WERI-Rb-1 (cell line): Measurements from ENCODE around the gene TNRC6B.

Experiments used
- DNase-seq: peaks from one replicate; pipeline ENCODE4 v3.0.0-alpha.2; 2020
- H3K27ac ChIP-seq: fragments of 250-450 bp; sonication (Bioruptor Pico); 2 replicates; pipeline ENCODE4 v1.5.1; 2020; ENCODE audit warnings: mild to moderate bottlenecking, moderate library complexity
- H3K27me3 ChIP-seq: fragments of 250-450 bp; sonication (Bioruptor Pico); 2 replicates; pipeline ENCODE4 v1.5.1; 2021; ENCODE audit warnings: mild to moderate bottlenecking, low read depth, moderate library complexity; ENCODE audit not compliant: insufficient read depth, severe bottlenecking
- H3K36me3 ChIP-seq: fragments of 250-450 bp; sonication (Bioruptor Pico); 2 replicates; pipeline ENCODE4 v1.5.1; 2020; ENCODE audit warnings: mild to moderate bottlenecking, moderate library complexity
- H3K4me3 ChIP-seq: 2 replicates; pipeline ENCODE4 v1.5.1; 2011; ENCODE audit warnings: low read depth, mild to moderate bottlenecking, control low read depth, low read length
- H3K9me3 ChIP-seq: fragments of 250-450 bp; sonication (Bioruptor Pico); 2 replicates; pipeline ENCODE4 v1.5.1; 2021; ENCODE audit warnings: mild to moderate bottlenecking, moderate library complexity; ENCODE audit not compliant: severe bottlenecking
- CTCF ChIP-seq: IDR thresholded peaks from 2 replicates; pipeline ENCODE4 v1.5.1; 2011; ENCODE audit warnings: low read depth, mild to moderate bottlenecking, control low read depth, inconsistent platforms, low read length

Gene TNRC6B

GRCh38 chr22:40199223-40199622, 21.5 kb downstream of the TNRC6B start:
- H3K4me3 ChIP-seq, result no peak overlapping the region
- H3K27me3 ChIP-seq, result no peaks in the 10 kb centered on the region
- H3K27ac ChIP-seq, result no peak overlapping the region
- no peaks in the 10 kb centered on the region for H3K9me3 ChIP-seq
- no peaks in the 10 kb centered on the region for H3K36me3 ChIP-seq
- no peak for DNase-seq
- TF ChIP-seq CTCF, result no peak

- no peak for TF ChIP-seq CTCF
- H3K27ac ChIP-seq, result no peak overlapping the region
- H3K36me3 ChIP-seq, result no peaks in the 10 kb centered on the region
- DNase-seq, result no peak
- H3K9me3 ChIP-seq, result no peaks in the 10 kb centered on the region
- H3K4me3 ChIP-seq, result no peak overlapping the region
- H3K27me3 ChIP-seq, result no peaks in the 10 kb centered on the region
These were observed 22.1 kb downstream of the TNRC6B start for GRCh38 chr22:40199852-40200251.

- Histone ChIP-seq H3K27ac (no peak overlapping the region), H3K4me3 (no peak overlapping the region), H3K9me3 (no peaks in the 10 kb centered on the region), H3K36me3 (no peaks in the 10 kb centered on the region), H3K27me3 (no peaks in the 10 kb centered on the region)
- no peak for TF ChIP-seq CTCF
- DNase-seq, result no peak
These were observed 23.2 kb downstream of the TNRC6B start for GRCh38 chr22:40200795-40201530.

- no peak overlapping the region for H3K27ac ChIP-seq
- no peak for DNase-seq
- no peaks in the 10 kb centered on the region for H3K27me3 ChIP-seq
- H3K36me3 ChIP-seq, result no peaks in the 10 kb centered on the region
- TF ChIP-seq CTCF, result no peak
- H3K4me3 ChIP-seq, result no peak overlapping the region
- H3K9me3 ChIP-seq, result no peaks in the 10 kb centered on the region
These were observed 24.7 kb downstream of the TNRC6B start for GRCh38 chr22:40202225-40202944.

GRCh38 chr22:40203572-40203971, 25.8 kb downstream of the TNRC6B start:
- no peak for TF ChIP-seq CTCF
- Histone ChIP-seq H3K9me3 (no peaks in the 10 kb centered on the region), H3K36me3 (no peaks in the 10 kb centered on the region), H3K27me3 (no peaks in the 10 kb centered on the region), H3K4me3 (no peak overlapping the region), H3K27ac (no peak overlapping the region)
- DNase-seq, result no peak
